ENCODE data around the gene OSBPL6.

DNA sequence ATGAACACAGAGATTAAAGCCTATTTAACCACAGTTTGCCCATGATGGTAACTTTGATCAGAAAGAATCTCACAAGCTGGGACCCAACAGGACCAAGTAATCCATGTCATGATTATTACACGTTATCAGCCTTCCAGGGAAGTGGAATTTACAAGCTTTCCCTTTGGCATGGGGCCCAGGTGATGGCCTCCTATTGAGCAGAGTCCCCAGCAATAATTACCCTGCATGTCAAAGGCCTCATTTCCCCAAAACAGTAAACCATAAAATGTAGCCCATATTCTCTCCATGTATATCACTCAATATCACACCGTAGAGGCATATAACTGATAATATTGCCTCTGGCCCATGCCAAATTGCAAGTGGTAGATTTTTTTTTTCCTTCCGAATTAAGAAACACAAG is 217.7 kb downstream of the OSBPL6 start:
- TF ChIP-seq POLR2A (IDR thresholded peaks at IDR 0.05; ENCODE audit: extremely low read depth, insufficient read length) (no peak), MYC (IDR thresholded peaks at IDR 0.05; ENCODE audit: low read depth, low read length) (no peak)
- TF ChIP-seq, protein P1, sequence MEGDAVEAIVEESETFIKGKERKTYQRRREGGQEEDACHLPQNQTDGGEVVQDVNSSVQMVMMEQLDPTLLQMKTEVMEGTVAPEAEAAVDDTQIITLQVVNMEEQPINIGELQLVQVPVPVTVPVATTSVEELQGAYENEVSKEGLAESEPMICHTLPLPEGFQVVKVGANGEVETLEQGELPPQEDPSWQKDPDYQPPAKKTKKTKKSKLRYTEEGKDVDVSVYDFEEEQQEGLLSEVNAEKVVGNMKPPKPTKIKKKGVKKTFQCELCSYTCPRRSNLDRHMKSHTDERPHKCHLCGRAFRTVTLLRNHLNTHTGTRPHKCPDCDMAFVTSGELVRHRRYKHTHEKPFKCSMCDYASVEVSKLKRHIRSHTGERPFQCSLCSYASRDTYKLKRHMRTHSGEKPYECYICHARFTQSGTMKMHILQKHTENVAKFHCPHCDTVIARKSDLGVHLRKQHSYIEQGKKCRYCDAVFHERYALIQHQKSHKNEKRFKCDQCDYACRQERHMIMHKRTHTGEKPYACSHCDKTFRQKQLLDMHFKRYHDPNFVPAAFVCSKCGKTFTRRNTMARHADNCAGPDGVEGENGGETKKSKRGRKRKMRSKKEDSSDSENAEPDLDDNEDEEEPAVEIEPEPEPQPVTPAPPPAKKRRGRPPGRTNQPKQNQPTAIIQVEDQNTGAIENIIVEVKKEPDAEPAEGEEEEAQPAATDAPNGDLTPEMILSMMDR (IDR thresholded peaks at IDR 0.05; ENCODE audit: low read depth, low read length) = no peak
- TF ChIP-seq, protein P2, sequence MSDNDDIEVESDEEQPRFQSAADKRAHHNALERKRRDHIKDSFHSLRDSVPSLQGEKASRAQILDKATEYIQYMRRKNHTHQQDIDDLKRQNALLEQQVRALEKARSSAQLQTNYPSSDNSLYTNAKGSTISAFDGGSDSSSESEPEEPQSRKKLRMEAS (IDR thresholded peaks at IDR 0.05; ENCODE audit: low read depth, low read length) = no peak

Data from NB4 (cell line).